Naive B cell (primary cell): ENCODE results near the gene ADPRH. TPM values are rescaled to one million over a fixed set of nuclear protein-coding genes. Genes with fewer than 3 reads are reported as not detected.

Experiments
- ATAC-seq, 2 donors: fragments of 150-1000 bp; cut with Tn5 transposase; 2 replicates each; pipeline ENCODE4 v1.10.0; 2021; ENCODE audit warnings: low read depth in 2 of 2, mild to moderate bottlenecking in 2 of 2, moderate library complexity in 2 of 2
- DNase-seq: peaks from one replicate; pipeline ENCODE4 v3.0.0; 2022
- H3K27ac Mint-ChIP-seq, 6 donors: one replicate each; pipeline ENCODE4 v1.8.0; 2020 to 2022; ENCODE audit warnings: mild to moderate bottlenecking in 6 of 6, mixed read lengths in 6 of 6, moderate library complexity in 5 of 6, inconsistent platforms in 2 of 6
- H3K27me3 Mint-ChIP-seq, 3 donors: one replicate each; pipeline ENCODE4 v1.8.0; 2021 to 2022; ENCODE audit warnings: mixed read lengths in 3 of 3, mild to moderate bottlenecking in 1 of 3
- H3K36me3 Mint-ChIP-seq, 2 donors: one replicate each; pipeline ENCODE4 v1.8.0; 2020 to 2022; ENCODE audit warnings: mixed read lengths in 2 of 2, inconsistent platforms in 1 of 2, mild to moderate bottlenecking in 1 of 2
- H3K4me1 Mint-ChIP-seq, 3 donors: one replicate each; pipeline ENCODE4 v1.8.0; 2020 to 2022; ENCODE audit warnings: mixed read lengths in 3 of 3, inconsistent platforms in 1 of 3, mild to moderate bottlenecking in 1 of 3, moderate library complexity in 1 of 3
- H3K4me3 Mint-ChIP-seq, 8 donors: one replicate each; pipeline ENCODE4 v1.8.0; 2020 to 2022; ENCODE audit warnings: mild to moderate bottlenecking in 8 of 8, mixed read lengths in 8 of 8, moderate library complexity in 8 of 8, inconsistent platforms in 2 of 8
- H3K9me3 Mint-ChIP-seq, 7 donors: one replicate each; pipeline ENCODE4 v1.8.0; 2020 to 2022; ENCODE audit warnings: mixed read lengths in 7 of 7, mild to moderate bottlenecking in 5 of 7, inconsistent platforms in 2 of 7, moderate library complexity in 1 of 7
- polyA plus RNA-seq, 6 donors: library from polyadenylated mRNA; unstranded; fragments of 300-500 nt; fragmentation: Illumina TruSeq; gene quantifications; one replicate each; pipeline ENCODE4 v1.2.3, GENCODE V29; 2021; ENCODE audit warnings: low read depth in 6 of 6

The ADPRH gene
- 10 to 100 TPM; 10.4 to 16.8 (median 14.4) TPM for polyA plus RNA-seq

GRCh38 chr3:119579366-119580066, at the start of gene ADPRH:
ADPRH (plus strand) TSS chr3:119579492; CDS start chr3:119582170, 2,678 bp downstream.
- no peaks in the 10 kb centered on the region for H3K27me3 Mint-ChIP-seq
- H3K9me3 Mint-ChIP-seq, result no peaks in the 10 kb centered on the region
- peak; percentile 71 for DNase-seq
- peak; percentile 77 to 80 for ATAC-seq
- peak within 1 kb of the TSS; percentile 93 to 99 (median 99) for H3K27ac Mint-ChIP-seq
- peak within 1 kb of the TSS; percentile 92 to 99 (median 99) for H3K4me3 Mint-ChIP-seq
- H3K4me1 Mint-ChIP-seq, result peaks cover 17 to 25% (median 23%) of the 10 kb centered on the region in 3 donors
- no peaks in the 10 kb centered on the region for H3K36me3 Mint-ChIP-seq

- no peak overlapping the region for H3K27ac Mint-ChIP-seq
- H3K4me1 Mint-ChIP-seq, result peaks cover 0 to 3% (median 0%) of the 10 kb centered on the region in 3 donors
- ATAC-seq (no peak), DNase-seq (no peak)
- H3K27me3 Mint-ChIP-seq, result no peaks in the 10 kb centered on the region
- H3K9me3 Mint-ChIP-seq, result no peaks in the 10 kb centered on the region
- no peak overlapping the region for H3K4me3 Mint-ChIP-seq
- peaks cover 0 to 5% of the 10 kb centered on the region in 2 donors for H3K36me3 Mint-ChIP-seq
Measured at GRCh38 chr3:119529883-119530282, 49.4 kb upstream of the ADPRH start.

- Mint-ChIP-seq H3K4me3 (no peak overlapping the region), H3K9me3 (no peaks in the 10 kb centered on the region), H3K27me3 (no peaks in the 10 kb centered on the region), H3K27ac (peak overlapping the region in 1 of 6 donors; percentile 23), H3K36me3 (peaks cover 0 to 5% of the 10 kb centered on the region in 2 donors), H3K4me1 (peaks cover 0 to 3% (median 0%) of the 10 kb centered on the region in 3 donors)
- ATAC-seq (no peak), DNase-seq (no peak)
Measured at GRCh38 chr3:119530456-119530855, 48.8 kb upstream of the ADPRH start.

- no peak overlapping the region for H3K27ac Mint-ChIP-seq
- H3K4me3 Mint-ChIP-seq, result no peak overlapping the region
- ATAC-seq (no peak), DNase-seq (no peak)
- peaks cover 0 to 3% (median 0%) of the 10 kb centered on the region in 3 donors for H3K4me1 Mint-ChIP-seq
- H3K36me3 Mint-ChIP-seq, result peaks cover 0 to 5% of the 10 kb centered on the region in 2 donors
- H3K9me3 Mint-ChIP-seq, result no peaks in the 10 kb centered on the region
- no peaks in the 10 kb centered on the region for H3K27me3 Mint-ChIP-seq
Measured at GRCh38 chr3:119531151-119531550, 48.1 kb upstream of the ADPRH start.

- DNase-seq (no peak), ATAC-seq (no peak)
- Mint-ChIP-seq H3K27me3 (no peaks in the 10 kb centered on the region), H3K36me3 (peaks cover 0 to 5% of the 10 kb centered on the region in 2 donors), H3K4me1 (peaks cover 14 to 17% (median 17%) of the 10 kb centered on the region in 3 donors), H3K9me3 (no peaks in the 10 kb centered on the region), H3K4me3 (no peak overlapping the region), H3K27ac (no peak overlapping the region)
Measured at GRCh38 chr3:119534296-119534695, 45.0 kb upstream of the ADPRH start.

- Mint-ChIP-seq H3K9me3 (no peaks in the 10 kb centered on the region), H3K27ac (peak overlapping the region in 1 of 6 donors; percentile 53), H3K36me3 (no peaks in the 10 kb centered on the region), H3K27me3 (no peaks in the 10 kb centered on the region), H3K4me3 (no peak overlapping the region), H3K4me1 (peaks cover 16 to 28% (median 22%) of the 10 kb centered on the region in 3 donors)
- DNase-seq, result no peak
- no peak for ATAC-seq
Measured at GRCh38 chr3:119536757-119537156, 42.5 kb upstream of the ADPRH start.

GRCh38 chr3:119538772-119539171, 40.5 kb upstream of the ADPRH start:
- ATAC-seq, result peak; percentile 70 to 75
- Mint-ChIP-seq H3K4me1 (peaks cover 16 to 28% (median 22%) of the 10 kb centered on the region in 3 donors), H3K27me3 (no peaks in the 10 kb centered on the region)

GRCh38 chr3:119541547-119541946, 37.7 kb upstream of the ADPRH start:
- no peaks in the 10 kb centered on the region for H3K27me3 Mint-ChIP-seq
- DNase-seq, result no peak
- H3K4me1 Mint-ChIP-seq, result peaks cover 18 to 29% (median 22%) of the 10 kb centered on the region in 3 donors
- peak overlapping the region in 2 of 6 donors; percentile 6 to 18 for H3K27ac Mint-ChIP-seq
- ATAC-seq, result no peak
- H3K36me3 Mint-ChIP-seq, result no peaks in the 10 kb centered on the region
- peak overlapping the region in 1 of 8 donors; percentile 30 for H3K4me3 Mint-ChIP-seq
- no peaks in the 10 kb centered on the region for H3K9me3 Mint-ChIP-seq

More at GRCh38 chr3:119538772-119539171, 40.5 kb upstream of the ADPRH start:
- Mint-ChIP-seq H3K9me3 (no peaks in the 10 kb centered on the region), H3K36me3 (no peaks in the 10 kb centered on the region), H3K4me3 (peak overlapping the region in 6 of 8 donors; percentile 0 to 76 (median 28)), H3K27ac (peak overlapping the region; percentile 33 to 96 (median 60))
- DNase-seq, result peak; percentile 21

- ATAC-seq (no peak), DNase-seq (no peak)
- H3K4me3 Mint-ChIP-seq, result no peak overlapping the region
- no peaks in the 10 kb centered on the region for H3K27me3 Mint-ChIP-seq
- peak overlapping the region in 1 of 6 donors; percentile 57 for H3K27ac Mint-ChIP-seq
- no peaks in the 10 kb centered on the region for H3K9me3 Mint-ChIP-seq
- peaks cover 18 to 30% (median 22%) of the 10 kb centered on the region in 3 donors for H3K4me1 Mint-ChIP-seq
- no peaks in the 10 kb centered on the region for H3K36me3 Mint-ChIP-seq
Measured at GRCh38 chr3:119542168-119542767, 37.0 kb upstream of the ADPRH start.

- Mint-ChIP-seq H3K9me3 (no peaks in the 10 kb centered on the region), H3K4me1 (peaks cover 14 to 23% (median 14%) of the 10 kb centered on the region in 3 donors), H3K27me3 (no peaks in the 10 kb centered on the region), H3K27ac (peak overlapping the region in 1 of 6 donors; percentile 13), H3K36me3 (no peaks in the 10 kb centered on the region), H3K4me3 (peak overlapping the region in 1 of 8 donors; percentile 9)
- ATAC-seq (no peak), DNase-seq (no peak)
Measured at GRCh38 chr3:119543147-119543546, 36.1 kb upstream of the ADPRH start.

- no peaks in the 10 kb centered on the region for H3K9me3 Mint-ChIP-seq
- H3K36me3 Mint-ChIP-seq, result no peaks in the 10 kb centered on the region
- no peak overlapping the region for H3K4me3 Mint-ChIP-seq
- ATAC-seq (no peak), DNase-seq (no peak)
- peak overlapping the region in 1 of 6 donors; percentile 7 for H3K27ac Mint-ChIP-seq
- H3K4me1 Mint-ChIP-seq, result peaks cover 0 to 5% (median 3%) of the 10 kb centered on the region in 3 donors
- H3K27me3 Mint-ChIP-seq, result no peaks in the 10 kb centered on the region
Measured at GRCh38 chr3:119547227-119547626, 32.1 kb upstream of the ADPRH start.

- no peaks in the 10 kb centered on the region for H3K27me3 Mint-ChIP-seq
- no peaks in the 10 kb centered on the region for H3K36me3 Mint-ChIP-seq
- no peak for ATAC-seq
- H3K4me1 Mint-ChIP-seq, result peaks cover 0 to 5% (median 3%) of the 10 kb centered on the region in 3 donors
- H3K4me3 Mint-ChIP-seq, result no peak overlapping the region
- no peak overlapping the region for H3K27ac Mint-ChIP-seq
- no peak for DNase-seq
- no peaks in the 10 kb centered on the region for H3K9me3 Mint-ChIP-seq
Measured at GRCh38 chr3:119548341-119548740, 31.0 kb upstream of the ADPRH start.

- ATAC-seq (no peak), DNase-seq (no peak)
- Mint-ChIP-seq H3K4me1 (peaks cover 12 to 14% (median 12%) of the 10 kb centered on the region in 3 donors), H3K4me3 (peak overlapping the region in 1 of 8 donors; percentile 12), H3K27me3 (no peaks in the 10 kb centered on the region), H3K36me3 (no peaks in the 10 kb centered on the region), H3K9me3 (no peaks in the 10 kb centered on the region), H3K27ac (peak overlapping the region in 2 of 6 donors; percentile 50 to 65)
Measured at GRCh38 chr3:119550192-119550910, 28.9 kb upstream of the ADPRH start.
